A673 (cell line): ENCODE results near the gene TUBB4A.

Experiments used
- CTCF ChIP-seq: fragments of 300-800, 200-600 bp; sonication (generic); conservative IDR thresholded peaks from 2 replicates; pipeline ENCODE4 v1.5.1; 2017; ENCODE audit warnings: low read depth, mild to moderate bottlenecking, antibody characterized with exemption, low read length, moderate library complexity, mixed read lengths
- EZH2 ChIP-seq: fragments of 200-600 bp; sonication (generic); IDR thresholded peaks from 2 replicates; pipeline ENCODE4 v1.6.1; 2017; ENCODE audit warnings: borderline replicate concordance, low read depth, mild to moderate bottlenecking, mixed read lengths, antibody characterized with exemption, low read length; ENCODE audit not compliant: poor library complexity, severe bottlenecking

GRCh38 chr19:6476896-6477431 lies 25.1 kb downstream of the TUBB4A start:
- TF ChIP-seq CTCF = no peak
- TF ChIP-seq EZH2 = no peak
